ENCODE results near the gene LZIC.

The LZIC gene

GRCh38 chr1:9886092-9886742 is 57.0 kb downstream of the LZIC start:
- intact Hi-C loops (cut with micrococcal nuclease) = no loop called here
- Mint-ChIP-seq H3K4me1 (ENCODE audit: low read depth) (peaks cover 61% of the 10 kb centered on the region), H3K36me3 (ENCODE audit: low read depth) (peaks cover 75% of the 10 kb centered on the region), H3K27ac (no peak overlapping the region), H3K4me3 (no peak overlapping the region), H3K27me3 (no peaks in the 10 kb centered on the region), H3K9me3 (no peaks in the 10 kb centered on the region)

- Mint-ChIP-seq H3K27me3 (no peaks in the 10 kb centered on the region), H3K4me1 (ENCODE audit: low read depth) (peaks cover 46% of the 10 kb centered on the region), H3K27ac (peak overlapping the region; percentile 21), H3K9me3 (no peaks in the 10 kb centered on the region), H3K36me3 (ENCODE audit: low read depth) (peaks cover 70% of the 10 kb centered on the region), H3K4me3 (no peak overlapping the region)
- intact Hi-C loops (cut with micrococcal nuclease) = no loop called here
These were observed 58.4 kb downstream of the LZIC start for GRCh38 chr1:9884805-9885204.

DNA sequence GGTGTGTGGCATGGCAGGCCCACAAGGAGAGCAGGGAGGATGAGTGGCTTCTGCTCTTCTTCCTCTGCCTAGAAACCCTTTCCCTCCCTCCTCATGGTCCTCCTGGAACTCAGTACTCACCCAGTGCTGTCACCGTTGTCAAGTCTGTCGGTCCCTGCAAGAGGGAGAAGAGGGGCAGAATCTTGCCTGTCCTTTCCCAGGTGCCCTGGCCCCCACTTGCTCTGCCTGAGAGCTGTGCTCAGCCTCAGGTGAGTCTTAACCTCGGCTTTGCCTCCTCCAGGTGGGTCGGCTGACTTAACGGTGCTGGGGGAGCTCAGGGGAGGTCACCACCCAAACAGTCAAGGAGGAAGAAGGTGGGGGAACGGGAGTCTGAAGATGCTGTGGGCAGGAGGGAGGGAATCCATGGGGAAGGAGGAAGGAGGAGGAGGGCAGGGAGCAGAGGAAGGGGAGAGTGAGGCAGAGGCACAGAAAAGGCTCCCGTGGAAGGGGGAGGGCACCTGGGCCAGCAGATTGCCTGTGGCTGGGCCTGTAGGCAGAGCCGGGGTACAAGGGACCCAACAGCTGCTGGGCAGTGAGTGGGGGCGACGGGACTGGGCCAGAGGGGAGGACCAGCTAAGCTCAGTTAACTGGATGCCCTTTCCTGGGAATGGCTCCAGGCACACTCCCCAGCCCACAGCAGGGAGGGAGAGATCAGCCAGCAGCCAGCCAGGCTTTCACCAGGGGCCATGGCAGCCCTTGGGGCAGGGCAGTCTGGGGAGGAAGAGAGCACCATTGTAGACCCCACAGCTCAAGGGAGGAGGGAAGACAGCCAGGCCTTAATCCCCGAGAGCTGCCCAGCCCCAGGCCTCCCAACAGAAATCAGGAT is 59.4 kb downstream of the LZIC start:
- Mint-ChIP-seq H3K4me1 (ENCODE audit: low read depth) (peaks cover 37% of the 10 kb centered on the region), H3K27me3 (no peaks in the 10 kb centered on the region), H3K4me3 (no peak overlapping the region), H3K36me3 (ENCODE audit: low read depth) (peaks cover 61% of the 10 kb centered on the region), H3K9me3 (no peaks in the 10 kb centered on the region), H3K27ac (peak overlapping the region; percentile 21)
- intact Hi-C loops (cut with micrococcal nuclease) = no loop called here

DNA sequence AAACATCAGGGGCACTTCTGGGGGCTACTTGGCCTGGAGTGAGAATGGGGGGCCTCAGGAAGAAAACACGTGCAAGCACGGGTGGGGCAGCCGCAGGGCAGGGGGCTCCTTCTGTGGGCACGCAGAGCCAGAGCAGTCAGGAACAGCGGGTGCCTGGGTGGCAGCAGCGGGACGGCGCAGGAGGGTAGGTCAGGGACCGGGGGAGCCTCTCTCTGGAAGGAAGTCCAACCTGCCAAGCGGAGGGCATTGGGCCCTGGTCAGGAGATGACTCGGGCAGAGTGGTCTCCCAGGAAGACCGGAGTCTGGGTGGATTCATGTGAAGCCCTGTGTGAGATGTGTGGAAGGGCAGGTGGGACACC is 60.3 kb downstream of the LZIC start:
- peaks cover 65% of the 10 kb centered on the region for H3K36me3 Mint-ChIP-seq (ENCODE audit: low read depth)
- H3K4me3 Mint-ChIP-seq = no peak overlapping the region
- intact Hi-C loops (cut with micrococcal nuclease) = no loop called here
- H3K27me3 Mint-ChIP-seq = no peaks in the 10 kb centered on the region
- H3K27ac Mint-ChIP-seq = no peak overlapping the region
- H3K4me1 Mint-ChIP-seq (ENCODE audit: low read depth) = peaks cover 35% of the 10 kb centered on the region
- H3K9me3 Mint-ChIP-seq = no peaks in the 10 kb centered on the region

DNA sequence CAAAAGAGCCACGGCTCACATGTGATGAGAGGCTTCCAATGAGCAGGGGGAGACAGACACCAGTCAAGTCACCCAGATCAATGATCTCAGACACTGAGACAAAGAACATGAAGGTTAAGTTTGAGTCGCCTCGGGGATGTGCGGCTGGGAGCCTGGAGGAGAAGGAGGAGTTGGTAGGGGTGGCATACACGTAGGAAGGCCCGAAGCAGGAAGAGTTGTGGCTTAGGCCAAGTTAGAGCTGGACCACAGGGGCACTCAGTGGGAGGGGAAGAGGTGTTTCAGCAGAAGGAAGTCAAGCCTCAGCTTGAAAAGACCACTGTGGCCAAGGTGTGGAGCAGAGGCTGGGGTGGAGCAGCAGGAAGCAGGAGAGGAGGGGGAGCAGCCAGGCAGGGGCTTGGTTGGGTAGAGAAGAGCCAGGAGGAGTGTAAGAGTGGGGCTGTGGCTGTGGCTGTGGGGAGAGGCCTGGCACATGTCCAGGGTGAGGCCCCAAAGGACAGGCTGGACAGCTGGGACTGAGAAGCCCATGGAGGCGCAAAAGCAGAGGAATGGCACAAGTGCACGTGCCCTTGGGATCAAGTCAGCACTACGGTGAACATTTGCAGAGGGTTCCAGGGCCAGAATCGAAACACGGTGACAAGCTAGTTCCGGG is 60.8 kb downstream of the LZIC start:
- no peak overlapping the region for H3K4me3 Mint-ChIP-seq
- intact Hi-C loops (cut with micrococcal nuclease) = no loop called here
- H3K36me3 Mint-ChIP-seq (ENCODE audit: low read depth) = peaks cover 63% of the 10 kb centered on the region
- H3K4me1 Mint-ChIP-seq (ENCODE audit: low read depth) = peaks cover 35% of the 10 kb centered on the region
- H3K27ac Mint-ChIP-seq = peak overlapping the region; percentile 5
- no peaks in the 10 kb centered on the region for H3K27me3 Mint-ChIP-seq
- H3K9me3 Mint-ChIP-seq = no peaks in the 10 kb centered on the region

DNA sequence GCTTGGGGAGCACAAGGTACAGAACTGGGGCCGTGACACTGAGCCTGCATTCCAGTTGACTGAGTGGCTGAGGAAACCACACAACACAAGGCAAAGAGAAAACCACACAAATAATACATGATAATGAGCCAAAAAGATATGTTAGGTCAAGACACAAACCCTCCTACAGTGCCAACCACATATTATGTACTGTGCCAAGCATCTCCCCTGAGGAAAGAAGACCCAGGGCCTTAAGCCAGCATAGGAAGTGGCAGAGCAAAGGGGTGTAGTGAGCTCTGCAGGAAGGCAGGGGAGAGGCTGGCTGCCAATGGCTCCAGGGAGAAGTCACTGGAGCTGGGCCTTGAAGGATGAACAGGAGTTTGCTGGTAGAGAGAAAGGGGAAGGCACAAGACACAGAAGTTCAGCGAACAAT is 61.3 kb downstream of the LZIC start:
- no peaks in the 10 kb centered on the region for H3K27me3 Mint-ChIP-seq
- intact Hi-C loops (cut with micrococcal nuclease) = no loop called here
- peak overlapping the region; percentile 5 for H3K27ac Mint-ChIP-seq
- H3K4me1 Mint-ChIP-seq (ENCODE audit: low read depth) = peaks cover 35% of the 10 kb centered on the region
- H3K36me3 Mint-ChIP-seq (ENCODE audit: low read depth) = peaks cover 57% of the 10 kb centered on the region
- H3K9me3 Mint-ChIP-seq = no peaks in the 10 kb centered on the region
- no peak overlapping the region for H3K4me3 Mint-ChIP-seq

All from dendritic cell treated with granulocyte-macrophage colony-stimulating factor and Interleukin-4, amounts not matched to agents 40 ng/mL and 50 ng/mL, for 4 days (primary cell).